HG03280 (cell line): ENCODE measurements around the gene METTL13.
A peak's percentile ranks its signal among the peaks of the same experiment; 100 is the strongest.

Source experiments
- ATAC-seq: cut with Tn5 transposase; IDR thresholded peaks from one replicate; pipeline ENCODE4 v1.9.1; 2021; ENCODE audit warnings: mild to moderate bottlenecking, moderate library complexity; ENCODE audit not compliant: unreplicated experiment

Gene METTL13

GRCh38 chr1:171800851-171801250 is 19.4 kb downstream of the METTL13 start:
- no peak for ATAC-seq

- ATAC-seq = no peak
These were observed 20.0 kb downstream of the METTL13 start for GRCh38 chr1:171801487-171801891.

- no peak for ATAC-seq
These were observed 20.7 kb downstream of the METTL13 start for GRCh38 chr1:171802207-171802606.

GRCh38 chr1:171803045-171803444 is 21.6 kb downstream of the METTL13 start:
- ATAC-seq = no peak

- no peak for ATAC-seq
These were observed 22.1 kb downstream of the METTL13 start for GRCh38 chr1:171803461-171804022.

- ATAC-seq = peak; percentile 91
These were observed 24.1 kb downstream of the METTL13 start for GRCh38 chr1:171805395-171806115.

- no peak for ATAC-seq
These were observed 26.1 kb downstream of the METTL13 start for GRCh38 chr1:171807556-171807955.

GRCh38 chr1:171809834-171810233 is 28.4 kb downstream of the METTL13 start:
- ATAC-seq = no peak

GRCh38 chr1:171811672-171812071 is 30.2 kb downstream of the METTL13 start:
- ATAC-seq = no peak

GRCh38 chr1:171814692-171815091 is 33.2 kb downstream of the METTL13 start:
- ATAC-seq = no peak

GRCh38 chr1:171816300-171816901 is 34.9 kb downstream of the METTL13 start:
- ATAC-seq = no peak

- ATAC-seq = peak; percentile 75
These were observed 36.2 kb downstream of the METTL13 start for GRCh38 chr1:171817511-171818265.

- no peak for ATAC-seq
These were observed 38.5 kb downstream of the METTL13 start for GRCh38 chr1:171819946-171820345.

- ATAC-seq = no peak
These were observed 45.5 kb downstream of the METTL13 start for GRCh38 chr1:171826973-171827372.

GRCh38 chr1:171828794-171829193 is 47.3 kb downstream of the METTL13 start:
- no peak for ATAC-seq

- no peak for ATAC-seq
These were observed 51.8 kb downstream of the METTL13 start for GRCh38 chr1:171833091-171833825.

- ATAC-seq = no peak
These were observed 53.4 kb downstream of the METTL13 start for GRCh38 chr1:171834821-171835220.

GRCh38 chr1:171835891-171836290 is 54.4 kb downstream of the METTL13 start:
- ATAC-seq = no peak

- peak; percentile 90 for ATAC-seq
These were observed 59.8 kb downstream of the METTL13 start, which contains the start of gene DNM3 for GRCh38 chr1:171841050-171841910. DNM3 (plus strand) TSS chr1:171841498; CDS start chr1:171841657, 159 bp downstream.
